ENCODE results near the gene LRBA. TPM values are rescaled to one million over a fixed set of nuclear protein-coding genes. Genes with fewer than 3 reads are reported as not detected.
A peak's percentile ranks its signal among the peaks of the same experiment; 100 is the strongest.

The LRBA gene
- total RNA-seq, 1 donor from 2014 or later, result 46.2 TPM

GRCh38 chr4:150256225-150256620 lies 758.9 kb downstream of the LRBA start:
- ATAC-seq, result no peak
- intact Hi-C loops (cut with DNase I), result no loop called here
- no peak for DNase-seq
- no peaks in the 10 kb centered on the region for H3K36me3 ChIP-seq
- TF ChIP-seq CTCF (IDR thresholded peaks at IDR 0.05), result no peak
- H3K27me3 ChIP-seq (ENCODE audit: low read depth), result no peaks in the 10 kb centered on the region
- peaks cover 9% of the 10 kb centered on the region for H3K4me1 ChIP-seq
- H3K4me3 ChIP-seq, result no peak overlapping the region
- H3K9me3 ChIP-seq, result no peaks in the 10 kb centered on the region
- H3K27ac ChIP-seq, result no peak overlapping the region

- no peak overlapping the region for H3K4me3 ChIP-seq
- TF ChIP-seq CTCF (IDR thresholded peaks at IDR 0.05), result no peak
- peak in 1 of 2 donors; percentile 9 for ATAC-seq
- no peak for DNase-seq
- no peak overlapping the region for H3K27ac ChIP-seq
- H3K9me3 ChIP-seq, result no peaks in the 10 kb centered on the region
- no peaks in the 10 kb centered on the region for H3K27me3 ChIP-seq (ENCODE audit: low read depth)
- intact Hi-C loops (cut with DNase I), result no loop called here
- H3K36me3 ChIP-seq, result no peaks in the 10 kb centered on the region
- peaks cover 9% of the 10 kb centered on the region for H3K4me1 ChIP-seq
Measured at GRCh38 chr4:150255610-150256224, 759.4 kb downstream of the LRBA start.

- H3K27ac ChIP-seq, result no peak overlapping the region
- H3K4me1 ChIP-seq, result peaks cover 9% of the 10 kb centered on the region
- TF ChIP-seq CTCF (IDR thresholded peaks at IDR 0.05), result no peak
- DNase-seq (no peak), ATAC-seq (no peak)
- H3K9me3 ChIP-seq, result no peaks in the 10 kb centered on the region
- H3K27me3 ChIP-seq (ENCODE audit: low read depth), result no peaks in the 10 kb centered on the region
- intact Hi-C loops (cut with DNase I), result no loop called here
- no peak overlapping the region for H3K4me3 ChIP-seq
- peaks cover 7% of the 10 kb centered on the region for H3K36me3 ChIP-seq
Measured at GRCh38 chr4:150253965-150254630, 761.0 kb downstream of the LRBA start.

- ATAC-seq (no peak), DNase-seq (no peak)
- intact Hi-C loops (cut with DNase I), result no loop called here
- no peak for TF ChIP-seq CTCF (IDR thresholded peaks at IDR 0.05)
- no peak overlapping the region for H3K27ac ChIP-seq
- H3K9me3 ChIP-seq, result no peaks in the 10 kb centered on the region
- H3K4me3 ChIP-seq, result no peak overlapping the region
- peaks cover 9% of the 10 kb centered on the region for H3K4me1 ChIP-seq
- no peaks in the 10 kb centered on the region for H3K27me3 ChIP-seq (ENCODE audit: low read depth)
- peaks cover 9% of the 10 kb centered on the region for H3K36me3 ChIP-seq
Measured at GRCh38 chr4:150253416-150253815, 761.7 kb downstream of the LRBA start.

- intact Hi-C loops (cut with DNase I), result no loop called here
- no peak for TF ChIP-seq CTCF (IDR thresholded peaks at IDR 0.05)
- H3K9me3 ChIP-seq, result no peaks in the 10 kb centered on the region
- peaks cover 9% of the 10 kb centered on the region for H3K4me1 ChIP-seq
- peaks cover 14% of the 10 kb centered on the region for H3K36me3 ChIP-seq
- no peak for ATAC-seq
- no peak overlapping the region for H3K4me3 ChIP-seq
- H3K27ac ChIP-seq, result no peak overlapping the region
- no peaks in the 10 kb centered on the region for H3K27me3 ChIP-seq (ENCODE audit: low read depth)
- DNase-seq, result no peak
Measured at GRCh38 chr4:150252741-150253140, 762.3 kb downstream of the LRBA start.

Data from lower lobe of right lung (tissue), 2 donors.